Endothelial cell of umbilical vein (primary cell): ENCODE results near the gene GDI1. TPM values are rescaled to one million over a fixed set of nuclear protein-coding genes. Genes with fewer than 3 reads are reported as not detected.

Experiments
- BruUV-seq: library from RNA; stranded (reverse); fragments of 400-500 nt; replicated peaks from 2 replicates; lab custom pipeline; 2021; lab: Mats Ljungman, UMichigan
- CTCF ChIA-PET: fragments of 300-600, 350-600 bp; sonication (Branson Sonifier 250); formaldehyde crosslinking; loops from one replicate; lab custom pipeline; 2021; ENCODE audit warnings: antibody characterized with exemption, inconsistent platforms; lab: Charles Lee
- POLR2A ChIA-PET: fragments of 300-600, 350-600 bp; sonication (Branson Sonifier 250); formaldehyde crosslinking; loops from one replicate; lab custom pipeline; 2021; ENCODE audit warnings: antibody characterized with exemption, inconsistent platforms; lab: Charles Lee
- DNase-seq: peaks from one replicate; pipeline ENCODE4 v3.0.0-alpha.2; 2011; ENCODE audit warnings: low read depth, low spot score
- FAIRE-seq: peaks from 2 replicates; lab custom pipeline; 2011; peaks lifted over from hg19 to GRCh38; lab: Jason Lieb, UNC
- H2AFZ ChIP-seq: 2 replicates; pipeline ENCODE4 v1.6.0; 2012; ENCODE audit warnings: low read depth, low read length, control low read depth, inconsistent platforms
- H3K27ac ChIP-seq: 2 replicates; pipeline ENCODE4 v1.5.1; 2011; ENCODE audit warnings: low read depth, mild to moderate bottlenecking, control low read depth, low read length, moderate library complexity; ENCODE audit not compliant: insufficient read depth
- H3K27me3 ChIP-seq, 2 experiments: 2 replicates each; pipeline versions ENCODE4 v1.6.0 to v1.6.1; 2011; ENCODE audit warnings: low read length in 2 of 2, mixed read lengths in 1 of 2; ENCODE audit not compliant: control insufficient read depth in 2 of 2, insufficient read depth in 2 of 2
- H3K36me3 ChIP-seq, 2 experiments: 2 replicates in 1 of 2; 3 replicates in 1 of 2; pipeline ENCODE4 v1.5.1; 2011; ENCODE audit warnings: low read length in 2 of 2, mild to moderate bottlenecking in 1 of 2, moderate library complexity in 1 of 2; ENCODE audit not compliant: control insufficient read depth in 2 of 2, insufficient read depth in 2 of 2; ENCODE audit errors: extremely low read depth in 1 of 2
- H3K4me1 ChIP-seq: 3 replicates; pipeline ENCODE4 v1.5.1; 2011; ENCODE audit warnings: mild to moderate bottlenecking, low read length; ENCODE audit not compliant: control insufficient read depth, insufficient read depth; ENCODE audit errors: extremely low read depth
- H3K4me2 ChIP-seq: 2 replicates; pipeline ENCODE4 v1.6.1; 2011; ENCODE audit warnings: low read length, control low read depth, mixed read lengths; ENCODE audit not compliant: insufficient read depth
- H3K4me3 ChIP-seq, 3 experiments: fragments of 200-600 bp in 1 of 3; sonication (generic), shearing (Covaris generic) in 1 of 3; replicated peaks in 1 of 3; 2 replicates each; pipeline ENCODE4 v1.5.1; 2011 to 2016; ENCODE audit warnings: control low read depth in 3 of 3, low read length in 3 of 3, mild to moderate bottlenecking in 2 of 3, inconsistent platforms in 1 of 3, low read depth in 1 of 3, moderate library complexity in 1 of 3; ENCODE audit not compliant: insufficient read depth in 1 of 3
- H3K79me2 ChIP-seq: 2 replicates; pipeline ENCODE4 v1.6.0; 2012; ENCODE audit warnings: low read length, inconsistent platforms; ENCODE audit not compliant: control insufficient read depth, insufficient read depth
- H3K9ac ChIP-seq: replicated peaks from 2 replicates; pipeline ENCODE3; 2011; ENCODE audit warnings: low read length, control low read depth; ENCODE audit not compliant: insufficient read depth; ENCODE audit errors: extremely low read depth
- H3K9me1 ChIP-seq: replicated peaks from 3 replicates; pipeline ENCODE4 v1.6.0; 2011; ENCODE audit warnings: mild to moderate bottlenecking, low read length; ENCODE audit not compliant: control insufficient read depth, insufficient read depth; ENCODE audit errors: extremely low read depth
- H3K9me3 ChIP-seq: replicated peaks from 2 replicates; pipeline ENCODE4 v1.5.1; 2012; ENCODE audit warnings: low read length, inconsistent platforms; ENCODE audit not compliant: control insufficient read depth, insufficient read depth
- H4K20me1 ChIP-seq: replicated peaks from 2 replicates; pipeline ENCODE3; 2011; ENCODE audit warnings: mild to moderate bottlenecking, low read length; ENCODE audit not compliant: control insufficient read depth, insufficient read depth; ENCODE audit errors: extremely low read depth
- CTCF ChIP-seq, 2 donors: IDR thresholded peaks; 1 replicate in 1 of 2; 2 replicates in 1 of 2; pipeline ENCODE4 v1.5.1; 2011; ENCODE audit warnings: low read length in 2 of 2, mild to moderate bottlenecking in 2 of 2, moderate library complexity in 2 of 2, control low read depth in 1 of 2, inconsistent platforms in 1 of 2, low read depth in 1 of 2; ENCODE audit not compliant: insufficient read depth in 1 of 2; ENCODE audit errors: extremely low read depth in 1 of 2
- EZH2 ChIP-seq: IDR thresholded peaks from 2 replicates; pipeline ENCODE4 v1.6.1; 2012; ENCODE audit warnings: borderline replicate concordance, low read depth, mild to moderate bottlenecking, moderate library complexity, low read length, inconsistent platforms; ENCODE audit not compliant: severe bottlenecking
- FOS ChIP-seq: IDR thresholded peaks from 2 replicates; pipeline ENCODE4 v1.6.1; 2011; ENCODE audit warnings: mild to moderate bottlenecking, low read length, moderate library complexity, borderline replicate concordance; ENCODE audit not compliant: insufficient read depth
- GATA2 ChIP-seq: IDR thresholded peaks from 2 replicates; pipeline ENCODE4 v1.7.0; 2011; ENCODE audit warnings: low read depth, mild to moderate bottlenecking, moderate library complexity, mixed read lengths, low read length; ENCODE audit not compliant: insufficient read length, insufficient read depth
- JUN ChIP-seq: IDR thresholded peaks from 2 replicates; pipeline ENCODE4 v1.6.1; 2011; ENCODE audit warnings: borderline replicate concordance, low read depth; ENCODE audit not compliant: insufficient read length, insufficient read depth
- MAX ChIP-seq: IDR thresholded peaks from 2 replicates; pipeline ENCODE4 v1.6.1; 2011; ENCODE audit not compliant: insufficient read depth, insufficient read length
- MYC ChIP-seq: IDR thresholded peaks from one replicate; pipeline ENCODE4 v1.6.1; 2011; ENCODE audit warnings: mild to moderate bottlenecking, low read depth, low read length
- POLR2A ChIP-seq: IDR thresholded peaks from 2 replicates; pipeline ENCODE4 v1.6.1; 2012; ENCODE audit warnings: low read depth, mild to moderate bottlenecking, control low read depth, low read length
- POLR2AphosphoS5 ChIP-seq: IDR thresholded peaks from 2 replicates; pipeline ENCODE4 v1.6.1; 2012; ENCODE audit warnings: low read depth, mild to moderate bottlenecking, control low read depth, low read length, moderate library complexity; ENCODE audit not compliant: insufficient read depth
- dilution Hi-C: fragments of 300-500 bp; cut with MboI; formaldehyde crosslinking; loops from one replicate; pipeline ENCODE4 v1.15.0; 2019; ENCODE audit warnings: low sequenced_read_pairs; ENCODE audit not compliant: extremely low pct_ligation_motif_present
- intact Hi-C: fragments of 100-400 bp; cut with micrococcal nuclease; formaldehyde crosslinking; loops from one replicate; pipeline ENCODE4 v1.10.0; 2022
- polyA plus RNA-seq, 4 experiments: library from polyadenylated mRNA; depleted of rRNA in 3 of 4; stranded (reverse) in 3 of 4; unstranded in 1 of 4; fragments of >200 nt; gene quantifications; 2 replicates each; pipeline versions ENCODE4 v1.2.1 to v1.2.3, GENCODE V29; 2011 to 2012; ENCODE audit warnings: missing spikeins in 1 of 4
- total RNA-seq: library from RNA; stranded (reverse); gene quantifications from 2 replicates; pipeline ENCODE4 v1.2.3, GENCODE V29; 2021

GDI1 gene
- total and polyA plus RNA-seq, 2 donors (not counting 3 experiments of a cell fraction or from before 2014, with no cell fraction given), result 128 to 247 TPM

GRCh38 chrX:154459832-154460231 lies 22.9 kb downstream of the GDI1 start:
- dilution Hi-C loops (no loop called here), intact Hi-C loops (loop anchor here (2.0 kb wide), 1 partner anchor 19 kb away; the partner anchor contains the start of gene LAGE3)
- POLR2A ChIA-PET, result interaction anchor here (1.4 kb wide), 1 partner anchor 30 kb away, joined by 3 read pairs; the partner anchor contains the start of gene SLC10A3
- H3K4me3 ChIP-seq, result peak overlapping the region in 1 of 3 experiments; percentile 81
- H2AFZ ChIP-seq, result no peak overlapping the region
- H3K4me1 ChIP-seq, result peaks cover 7% of the 10 kb centered on the region
- TF ChIP-seq EZH2 (no peak), POLR2A (no peak), JUN (no peak), GATA2 (no peak)
- FAIRE-seq (no peak), DNase-seq (no peak)
- CTCF ChIA-PET, result interaction anchor here (1.0 to 2.9 kb wide), 3 partner anchors 61 to 87 kb away, joined by 3 to 8 read pairs (median 3); no protein-coding TSS in a partner anchor
- no peaks in the 10 kb centered on the region for H4K20me1 ChIP-seq
- no peak overlapping the region for H3K27ac ChIP-seq
- BruUV-seq, result no TSS peak
- no peaks in the 10 kb centered on the region for H3K27me3 ChIP-seq
- no peaks in the 10 kb centered on the region for H3K9me3 ChIP-seq
- H3K9ac ChIP-seq, result peak overlapping the region; percentile 16
- H3K79me2 ChIP-seq, result peaks cover 25% of the 10 kb centered on the region
- H3K9me1 ChIP-seq, result no peaks in the 10 kb centered on the region
- H3K36me3 ChIP-seq, result peaks cover 0 to 10% of the 10 kb centered on the region in 2 experiments
- H3K4me2 ChIP-seq, result no peak overlapping the region

- no peak for FAIRE-seq
- Histone ChIP-seq H3K4me1 (peaks cover 7% of the 10 kb centered on the region), H3K79me2 (peaks cover 25% of the 10 kb centered on the region), H3K9me1 (no peaks in the 10 kb centered on the region), H2AFZ (no peak overlapping the region), H3K9me3 (no peaks in the 10 kb centered on the region), H3K27me3 (no peaks in the 10 kb centered on the region), H3K27ac (no peak overlapping the region), H3K4me3 (no peak overlapping the region), H3K36me3 (peaks cover 0 to 11% of the 10 kb centered on the region in 2 experiments), H3K9ac (no peak overlapping the region), H4K20me1 (no peaks in the 10 kb centered on the region), H3K4me2 (no peak overlapping the region)
- TSS peak; percentile 3 for BruUV-seq
- DNase-seq, result no peak
- CTCF ChIA-PET, result interaction anchor here (1.0 kb wide), 1 partner anchor 87 kb away, joined by 3 read pairs; no protein-coding TSS in a partner anchor
- dilution Hi-C loops (no loop called here), intact Hi-C loops (no loop called here)
- TF ChIP-seq POLR2AphosphoS5 (no peak), EZH2 (no peak), MYC (no peak), FOS (no peak), POLR2A (no peak), CTCF (IDR thresholded peaks at IDR 0.05; ENCODE audit: extremely low read depth in 1 of 2, insufficient read depth in 1 of 2, low read depth in 1 of 2, low read length in 2 of 2) (no peak), JUN (no peak), MAX (no peak), GATA2 (no peak)
- POLR2A ChIA-PET, result no interaction called here
Observed at GRCh38 chrX:154460326-154460725, 23.4 kb downstream of the GDI1 start.
